Hepatocyte (in vitro differentiated cells): ENCODE data around the gene TMPRSS6. TPM values are rescaled to one million over a fixed set of nuclear protein-coding genes. Genes with fewer than 3 reads are reported as not detected.

ENCODE experiments used
- DNase-seq: peaks from one replicate; pipeline ENCODE4 v3.0.0-alpha.2; 2016; ENCODE audit warnings: low spot score
- H2AFZ ChIP-seq: fragments of 200-600 bp; sonication (generic); 2 replicates; pipeline ENCODE4 v1.6.0; 2016; ENCODE audit warnings: antibody characterized with exemption, mild to moderate bottlenecking
- H3K27ac ChIP-seq: fragments of 200-600 bp; sonication (generic); 2 replicates; pipeline ENCODE4 v1.5.1; 2016; ENCODE audit warnings: mild to moderate bottlenecking
- H3K27me3 ChIP-seq: fragments of 200-600 bp; sonication (generic); 2 replicates; pipeline ENCODE4 v1.6.1; 2016
- H3K36me3 ChIP-seq: fragments of 200-600 bp; sonication (generic); replicated peaks from 2 replicates; pipeline ENCODE4 v1.5.1; 2016; ENCODE audit warnings: low read depth; ENCODE audit not compliant: insufficient read depth
- H3K4me1 ChIP-seq: fragments of 200-600 bp; sonication (generic); 2 replicates; pipeline ENCODE4 v1.5.1; 2016; ENCODE audit warnings: mild to moderate bottlenecking, moderate library complexity; ENCODE audit not compliant: insufficient read depth
- H3K4me2 ChIP-seq: fragments of 200-600 bp; sonication (generic); 2 replicates; pipeline ENCODE4 v1.6.0; 2016
- H3K4me3 ChIP-seq: fragments of 200-600 bp; sonication (generic); 2 replicates; pipeline ENCODE4 v1.5.1; 2016; ENCODE audit warnings: mild to moderate bottlenecking
- H3K79me2 ChIP-seq: fragments of 200-600 bp; sonication (generic); 2 replicates; pipeline ENCODE4 v1.6.0; 2017; ENCODE audit warnings: mild to moderate bottlenecking
- H3K9me2 ChIP-seq: fragments of 200-600 bp; sonication (generic); replicated peaks from 2 replicates; pipeline ENCODE4 v1.6.0; 2017; ENCODE audit warnings: mild to moderate bottlenecking; ENCODE audit not compliant: insufficient read depth
- H3K9me3 ChIP-seq: fragments of 200-600 bp; sonication (generic); 2 replicates; pipeline ENCODE4 v1.5.1; 2016; ENCODE audit warnings: low read depth, mild to moderate bottlenecking
- H4K20me1 ChIP-seq: fragments of 200-600 bp; sonication (generic); 2 replicates; pipeline ENCODE4 v1.6.0; 2016; ENCODE audit warnings: mild to moderate bottlenecking; ENCODE audit not compliant: insufficient read depth, poor library complexity, severe bottlenecking
- CTCF ChIP-seq: fragments of 200-600 bp; sonication (generic); IDR thresholded peaks from 2 replicates; pipeline ENCODE4 v1.5.1; 2016; ENCODE audit warnings: antibody characterized with exemption, mild to moderate bottlenecking; ENCODE audit not compliant: poor library complexity
- EZH2 ChIP-seq: fragments of 200-600 bp; sonication (generic); IDR thresholded peaks from 2 replicates; pipeline ENCODE4 v1.6.1; 2016; ENCODE audit warnings: antibody characterized with exemption, mild to moderate bottlenecking, borderline replicate concordance
- EZH2phosphoT487 ChIP-seq: fragments of 200-600 bp; sonication (generic); IDR thresholded peaks from one replicate; pipeline ENCODE4 v1.6.1; 2018; ENCODE audit warnings: antibody characterized with exemption, mild to moderate bottlenecking, low read depth, moderate library complexity; ENCODE audit not compliant: unreplicated experiment, severe bottlenecking
- WGBS: methylation state at CpG from one replicate; pipeline ENCODE4 v1.1.6; 2016; ENCODE audit warnings: low lambda C conversion rate; ENCODE audit errors: missing lambda C conversion rate; 5-methylcytosine and 5-hydroxymethylcytosine counted together
- polyA plus RNA-seq: library from polyadenylated mRNA; unstranded; fragments of >200 nt; fragmentation: Nextera tagmentation; extraction: Ambion mirVana; gene quantifications from 2 replicates; pipeline ENCODE4 v1.2.1, GENCODE V29; 2016
- total RNA-seq: library from RNA; depleted of rRNA; stranded (reverse); fragments of >200 nt; gene quantifications from 2 replicates; pipeline ENCODE4 v1.2.3, GENCODE V29; 2014

The TMPRSS6 gene
- total and polyA plus RNA-seq, 2 experiments from 2014 or later = 34.4 to 49.8 TPM

DNA sequence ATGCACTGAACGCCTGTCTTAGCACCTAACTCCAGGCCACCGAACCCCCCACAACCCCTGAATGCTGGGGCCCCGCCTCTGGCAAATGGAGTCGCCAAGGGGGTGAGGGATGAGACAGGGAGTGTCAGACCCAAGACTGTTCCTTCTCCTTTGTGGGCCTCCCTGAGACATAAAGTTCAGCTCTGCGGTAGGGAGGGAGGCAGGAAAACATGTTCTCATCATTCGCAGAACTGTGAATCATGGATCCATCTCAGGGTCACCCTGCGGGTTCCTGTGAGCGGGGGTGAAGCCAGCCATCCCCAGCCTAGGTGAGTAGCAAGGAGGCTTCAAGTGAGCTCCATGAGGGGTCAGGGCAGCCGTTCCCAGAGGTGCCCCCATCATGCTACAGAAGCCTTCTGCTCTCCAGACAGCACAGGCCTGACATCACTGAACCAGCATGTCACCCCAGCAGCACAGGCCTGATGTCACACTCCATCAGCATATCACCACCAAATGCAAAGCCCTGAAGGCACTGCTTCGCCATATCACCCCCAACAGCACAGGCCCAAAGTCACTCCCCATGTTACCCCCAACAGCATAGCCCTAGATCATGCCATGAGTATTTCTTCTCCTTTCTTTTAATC is 27.2 kb downstream of the TMPRSS6 start:
- Histone ChIP-seq H3K27me3 (no peaks in the 10 kb centered on the region), H3K79me2 (no peaks in the 10 kb centered on the region), H3K9me3 (no peaks in the 10 kb centered on the region), H3K36me3 (no peaks in the 10 kb centered on the region), H2AFZ (no peak overlapping the region), H3K27ac (no peak overlapping the region), H3K4me2 (no peak overlapping the region), H3K9me2 (no peaks in the 10 kb centered on the region), H4K20me1 (no peaks in the 10 kb centered on the region), H3K4me1 (no peaks in the 10 kb centered on the region), H3K4me3 (no peak overlapping the region)
- WGBS = 84% methylated on average over 10 of the region's 10 CpGs
- DNase-seq = no peak
- TF ChIP-seq CTCF = no peak

GRCh38 chr22:37080838-37081237 is 28.7 kb downstream of the TMPRSS6 start:
- TF ChIP-seq CTCF (no peak), EZH2 (no peak), EZH2phosphoT487 (no peak)
- Histone ChIP-seq H3K36me3 (no peaks in the 10 kb centered on the region), H3K4me2 (no peak overlapping the region), H3K9me3 (no peaks in the 10 kb centered on the region), H4K20me1 (no peaks in the 10 kb centered on the region), H3K4me1 (no peaks in the 10 kb centered on the region), H3K79me2 (no peaks in the 10 kb centered on the region), H3K27me3 (no peaks in the 10 kb centered on the region), H2AFZ (no peak overlapping the region), H3K27ac (no peak overlapping the region), H3K9me2 (no peaks in the 10 kb centered on the region), H3K4me3 (no peak overlapping the region)
- 89% methylated on average over 12 of the region's 12 CpGs for WGBS
- no peak for DNase-seq

GRCh38 chr22:37080438-37080837 is 29.1 kb downstream of the TMPRSS6 start:
- Histone ChIP-seq H3K27me3 (no peaks in the 10 kb centered on the region), H3K36me3 (no peaks in the 10 kb centered on the region), H3K9me2 (no peaks in the 10 kb centered on the region), H2AFZ (no peak overlapping the region), H3K27ac (no peak overlapping the region), H3K9me3 (no peaks in the 10 kb centered on the region), H3K4me1 (no peaks in the 10 kb centered on the region), H3K4me3 (no peak overlapping the region), H4K20me1 (no peaks in the 10 kb centered on the region), H3K4me2 (no peak overlapping the region), H3K79me2 (no peaks in the 10 kb centered on the region)
- no peak for TF ChIP-seq EZH2phosphoT487
- no peak for TF ChIP-seq EZH2
- no peak for TF ChIP-seq CTCF
- 94% methylated on average over 6 of the region's 6 CpGs for WGBS
- no peak for DNase-seq
